ENCODE measurements around the gene CTBP2.

- TF ChIP-seq CTCF (IDR thresholded peaks at IDR 0.05) (no peak), EZH2 (IDR thresholded peaks at IDR 0.05) (no peak)
Measured at GRCh38 chr10:125111118-125111727, 49.1 kb downstream of the CTBP2 start.

All from neural progenitor cell (in vitro differentiated cells).